T-helper 9 cell (primary cell): Measurements from ENCODE around the gene SPNS2.

Experiments
- DNase-seq: peaks from one replicate; pipeline ENCODE4 v3.0.0-alpha.2; 2020

SPNS2 gene

DNA sequence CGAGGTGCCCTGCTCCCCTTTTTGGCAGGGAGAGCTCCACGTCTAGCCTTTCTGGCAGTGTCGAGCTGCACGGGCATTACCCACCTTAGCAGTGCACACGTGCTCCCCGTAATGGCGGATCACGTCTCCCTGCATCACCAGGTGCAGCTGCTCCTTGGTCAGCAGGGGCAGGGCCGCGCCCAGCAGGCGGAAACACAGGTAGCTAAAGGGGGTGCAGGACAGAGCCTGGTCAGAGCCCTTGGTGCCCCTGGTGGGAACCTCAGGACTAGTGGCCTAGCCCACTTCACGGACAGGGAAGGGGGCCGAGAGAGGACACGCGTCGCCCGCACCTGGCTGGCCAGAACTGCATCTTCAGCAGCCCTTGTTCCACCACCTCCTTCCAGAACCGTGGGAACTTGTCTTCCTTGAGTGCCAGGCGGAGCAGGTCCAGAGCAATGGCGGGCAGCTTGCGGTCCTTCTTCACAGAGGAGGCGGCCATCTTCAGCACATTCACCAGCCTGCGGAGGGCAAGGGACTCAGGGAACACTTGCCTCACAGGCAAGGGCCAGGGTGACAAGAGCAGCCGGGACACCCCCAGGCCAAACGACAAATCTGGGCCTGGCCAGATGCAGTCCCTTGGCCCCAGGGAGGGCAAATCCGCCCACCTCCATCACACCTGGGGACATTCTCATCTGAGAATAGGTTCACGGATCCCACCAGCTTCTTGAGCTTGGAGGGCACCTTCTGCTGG, 53.3 kb downstream of the SPNS2 start:
- no peak for DNase-seq

DNA sequence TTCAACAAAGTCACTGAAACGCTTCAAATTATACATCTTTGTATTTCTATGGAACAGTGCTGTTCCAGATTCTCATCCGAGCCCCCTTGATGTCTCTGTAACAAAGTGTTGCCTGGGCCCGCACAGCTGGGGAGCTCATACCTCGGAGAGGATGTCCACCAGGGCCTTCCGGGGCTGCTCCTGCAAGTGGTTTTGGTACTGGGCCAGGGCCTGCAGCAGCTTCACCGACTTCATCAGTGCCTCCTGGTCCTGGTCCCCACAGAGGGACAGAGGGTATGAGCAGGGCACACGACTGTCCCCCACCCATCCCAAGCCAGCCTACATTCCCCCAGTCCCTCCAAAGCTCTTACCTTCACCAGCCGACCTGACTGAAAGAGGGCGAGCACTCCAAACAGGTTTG, 55.0 kb downstream of the SPNS2 start:
- no peak for DNase-seq

DNA sequence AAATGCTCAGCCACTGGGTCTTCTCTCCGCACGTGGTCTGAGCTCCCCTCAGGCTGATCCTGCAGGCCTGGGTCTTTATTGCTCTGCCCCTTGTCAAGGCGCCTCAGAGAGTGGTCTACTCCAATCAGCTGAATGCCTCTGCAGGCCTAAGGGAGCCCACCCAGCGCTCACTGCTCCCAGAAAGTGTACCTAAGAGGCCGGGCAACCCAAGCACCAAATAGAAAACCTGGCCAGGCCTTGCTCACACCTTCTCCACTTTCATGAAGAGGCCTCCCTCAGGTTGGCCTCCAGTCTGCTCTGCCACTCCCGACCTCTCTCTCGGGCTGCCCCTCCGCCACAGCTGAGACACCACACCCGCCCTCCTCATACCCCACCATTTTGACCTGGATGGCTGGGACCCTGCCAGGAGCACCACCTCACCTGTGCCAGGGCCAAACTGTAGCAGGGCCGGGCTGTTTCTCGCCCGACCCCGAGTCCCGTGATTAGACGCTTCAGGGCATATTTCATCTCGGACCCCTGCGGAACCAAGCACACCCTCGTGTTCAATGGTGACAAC, 55.8 kb downstream of the SPNS2 start:
- DNase-seq = no peak

DNA sequence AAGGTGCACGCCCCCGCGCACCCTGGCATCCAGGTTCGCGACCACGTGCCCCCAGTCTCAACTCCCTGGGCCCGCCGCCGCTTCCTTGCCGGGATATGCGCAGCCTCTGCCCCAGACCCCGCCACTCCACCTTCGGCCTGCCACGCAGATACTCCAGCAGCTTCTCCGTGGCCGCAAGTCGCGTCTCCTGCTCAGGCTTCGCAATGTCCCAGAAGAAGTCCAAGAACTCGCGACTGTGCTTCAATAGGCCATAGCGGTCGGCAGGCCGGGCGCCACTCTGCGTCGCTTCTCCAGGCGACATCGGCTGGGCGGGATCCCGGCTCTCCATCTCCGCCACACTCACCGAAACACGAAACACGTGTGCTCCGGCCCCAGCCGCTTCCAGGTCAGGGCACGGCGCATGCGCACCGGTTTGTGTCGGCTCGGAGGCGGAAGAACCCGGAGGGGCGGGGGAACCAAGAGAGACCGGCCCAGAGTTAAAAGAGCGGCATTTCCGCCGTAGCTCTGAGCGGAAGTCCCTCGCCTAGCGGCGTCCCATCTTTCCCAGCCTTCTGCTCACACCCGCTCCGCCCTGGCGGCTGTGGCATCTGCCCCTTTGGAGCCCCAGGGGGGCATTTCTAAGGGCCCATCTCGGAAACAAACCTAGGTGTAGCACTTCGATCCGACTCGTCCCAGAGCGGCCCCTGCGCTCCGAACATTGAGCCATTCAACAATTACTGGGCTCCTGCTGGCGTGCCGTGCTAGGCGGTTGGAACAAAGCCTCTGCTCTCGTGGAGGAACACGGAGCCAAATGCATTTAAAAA, 56.5 kb downstream of the SPNS2 start, which contains the start of gene MYBBP1A:
MYBBP1A (minus strand) TSS at position 388 of the 803 bp plus-strand sequence; CDS start at position 328, 60 bp downstream.
- peak; percentile 97 for DNase-seq

- DNase-seq = no peak
Measured at GRCh38 chr17:4555873-4556759, 57.4 kb downstream of the SPNS2 start.

DNA sequence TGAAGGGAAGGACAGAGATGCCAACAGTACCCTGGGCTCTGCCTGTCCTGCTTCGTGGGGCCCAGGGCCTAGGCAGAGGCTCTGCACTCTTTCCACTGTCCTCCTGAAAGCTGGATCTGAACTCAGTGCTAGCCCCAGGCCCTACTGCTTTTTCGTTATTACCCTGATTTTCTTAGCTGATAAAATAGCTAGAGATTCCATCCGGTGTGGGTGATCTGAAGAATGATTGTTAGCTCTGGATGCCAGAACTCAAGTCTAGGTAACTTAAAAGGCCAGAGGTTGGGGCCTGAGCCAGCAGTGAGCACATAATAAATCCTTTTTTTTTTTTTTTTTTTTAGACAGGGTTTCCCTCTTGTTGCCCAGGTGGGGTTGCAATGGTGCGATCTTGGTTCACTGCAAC, 58.3 kb downstream of the SPNS2 start:
- no peak for DNase-seq

GRCh38 chr17:4557626-4558346, 59.1 kb downstream of the SPNS2 start:
- no peak for DNase-seq

DNA sequence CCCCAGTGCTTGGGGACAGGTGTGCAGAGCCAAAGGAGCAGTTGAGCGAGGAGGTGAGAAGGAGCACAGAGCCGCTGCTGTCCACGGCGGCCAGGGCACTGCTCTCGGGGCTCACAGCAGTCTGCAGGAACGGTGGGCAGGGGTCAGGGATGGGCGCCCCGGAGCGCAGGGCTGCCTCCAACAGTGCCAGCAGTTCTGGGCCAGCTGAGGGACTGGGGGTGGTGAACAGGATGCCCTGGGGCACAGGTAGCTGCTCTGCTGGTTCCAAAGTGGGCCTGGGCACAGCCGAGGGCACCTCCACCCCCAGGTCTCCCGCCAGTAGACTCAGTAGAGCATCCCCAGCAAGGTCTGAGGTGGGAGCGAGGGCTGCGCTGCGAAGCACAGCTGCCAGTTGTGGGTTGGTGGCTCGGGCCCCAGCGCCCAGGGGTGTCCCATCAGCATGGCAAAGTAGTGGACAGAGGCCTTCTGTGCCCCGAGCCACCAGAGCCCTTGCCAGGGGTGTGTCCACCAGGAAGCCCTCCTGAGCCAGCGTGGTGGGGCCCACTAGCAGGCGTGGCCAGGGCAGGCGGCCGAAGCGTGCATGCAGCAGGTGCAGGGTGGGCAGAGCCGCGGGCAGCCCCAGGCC, 59.8 kb downstream of the SPNS2 start:
- no peak for DNase-seq

DNA sequence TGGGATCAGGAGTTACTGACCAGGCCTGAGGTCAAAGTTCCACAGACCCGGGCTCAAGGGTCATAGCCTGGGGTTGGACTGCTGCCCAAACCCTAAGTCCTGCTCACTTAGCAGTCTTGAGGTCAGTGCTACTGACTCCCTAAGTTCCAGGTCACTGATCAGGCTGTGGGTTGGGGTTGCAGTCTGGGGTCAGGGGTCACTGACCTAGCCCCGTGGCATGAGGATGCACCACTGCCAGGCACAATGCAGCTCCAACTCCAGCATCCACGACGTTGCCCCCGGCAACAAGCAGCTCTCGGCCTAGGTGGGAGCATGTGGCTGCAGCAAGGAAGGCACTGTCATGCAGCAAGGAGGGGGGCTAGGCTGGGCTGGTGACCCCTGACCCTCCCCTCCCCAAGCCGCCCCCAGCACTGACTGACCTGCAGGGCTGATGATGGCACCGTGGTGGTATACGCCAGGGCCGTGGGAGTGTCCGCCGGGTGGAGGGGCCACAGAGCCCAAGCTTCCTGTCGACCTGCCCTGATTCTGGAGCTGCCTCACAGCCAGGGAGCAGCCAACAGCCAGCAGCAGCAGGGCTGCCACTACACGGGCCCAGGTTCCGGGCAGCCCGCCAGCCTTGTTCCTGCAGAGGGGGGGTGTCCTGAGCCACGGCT, 60.6 kb downstream of the SPNS2 start:
- no peak for DNase-seq

GRCh38 chr17:4559966-4560365, 61.3 kb downstream of the SPNS2 start:
- DNase-seq = no peak

- no peak for DNase-seq
Measured at GRCh38 chr17:4560421-4560820, 61.7 kb downstream of the SPNS2 start, which contains the start of gene GGT6. GGT6 (minus strand) TSS chr17:4560577; CDS start chr17:4560521, 56 bp downstream.

DNA sequence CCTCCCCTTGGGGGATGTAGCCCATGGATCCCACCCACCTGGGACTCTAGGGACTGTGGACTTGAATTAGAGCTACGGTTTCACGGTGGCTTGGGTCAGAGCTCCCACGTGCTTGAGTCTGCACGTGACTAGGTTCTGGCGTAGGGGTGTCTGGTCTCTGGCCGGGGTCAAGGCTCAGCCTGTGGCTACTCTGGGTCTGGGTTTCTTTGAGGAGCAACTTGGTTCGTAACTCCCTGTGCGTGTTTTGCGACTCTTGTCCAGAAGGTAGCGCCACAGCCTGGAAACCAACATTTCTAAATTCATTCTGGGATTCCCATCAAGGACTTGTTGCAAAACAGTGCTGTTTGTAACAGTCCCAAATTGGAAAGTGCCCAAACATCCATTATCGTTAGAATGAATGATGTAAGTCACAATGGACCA, 62.2 kb downstream of the SPNS2 start:
- no peak for DNase-seq

DNA sequence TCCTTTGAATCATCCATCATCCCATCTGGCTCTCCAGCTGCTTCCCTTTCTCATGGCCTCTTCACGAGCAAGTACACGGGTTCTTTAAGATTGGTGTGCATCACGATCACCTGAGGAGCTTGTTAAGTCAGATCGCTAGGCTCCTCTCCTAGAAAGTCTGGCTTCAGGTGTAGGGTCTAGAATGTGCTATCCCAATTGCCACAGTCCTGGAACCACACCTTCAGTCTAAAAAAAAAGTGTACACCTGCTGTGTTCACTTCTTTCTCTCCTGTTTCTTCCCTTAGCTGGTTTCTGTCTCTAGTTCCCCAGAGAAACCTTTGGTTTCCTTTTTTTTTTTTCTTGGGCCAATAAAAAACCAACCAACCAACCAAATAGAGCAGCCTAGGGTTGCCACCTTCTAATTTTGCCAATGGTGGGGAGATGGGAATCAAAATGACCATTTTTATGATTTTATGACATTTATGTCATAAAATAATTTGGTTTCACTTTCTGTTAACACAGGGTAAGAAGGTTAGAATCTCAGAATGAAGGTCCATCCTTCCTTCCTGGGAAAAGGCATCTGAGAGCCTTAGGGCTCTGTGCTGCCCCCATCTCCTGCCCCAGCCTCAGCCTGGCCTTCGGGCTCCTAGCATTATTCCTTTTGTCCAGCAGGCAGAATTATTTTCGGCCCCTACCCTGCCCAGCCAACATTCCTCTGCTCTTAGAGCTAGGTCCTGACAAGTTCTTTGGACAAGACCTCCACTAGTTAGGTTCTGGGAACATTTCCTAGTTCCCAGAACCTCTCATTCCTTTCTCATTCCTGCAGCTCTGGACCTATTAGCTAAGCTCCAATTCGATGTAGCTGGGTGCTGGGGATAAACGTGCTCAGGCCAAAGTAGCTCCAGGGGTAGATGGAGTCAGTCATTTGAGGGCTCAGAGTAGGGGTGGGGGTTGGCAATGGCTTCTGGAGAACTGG, 63.6 kb downstream of the SPNS2 start:
- no peak for DNase-seq

DNA sequence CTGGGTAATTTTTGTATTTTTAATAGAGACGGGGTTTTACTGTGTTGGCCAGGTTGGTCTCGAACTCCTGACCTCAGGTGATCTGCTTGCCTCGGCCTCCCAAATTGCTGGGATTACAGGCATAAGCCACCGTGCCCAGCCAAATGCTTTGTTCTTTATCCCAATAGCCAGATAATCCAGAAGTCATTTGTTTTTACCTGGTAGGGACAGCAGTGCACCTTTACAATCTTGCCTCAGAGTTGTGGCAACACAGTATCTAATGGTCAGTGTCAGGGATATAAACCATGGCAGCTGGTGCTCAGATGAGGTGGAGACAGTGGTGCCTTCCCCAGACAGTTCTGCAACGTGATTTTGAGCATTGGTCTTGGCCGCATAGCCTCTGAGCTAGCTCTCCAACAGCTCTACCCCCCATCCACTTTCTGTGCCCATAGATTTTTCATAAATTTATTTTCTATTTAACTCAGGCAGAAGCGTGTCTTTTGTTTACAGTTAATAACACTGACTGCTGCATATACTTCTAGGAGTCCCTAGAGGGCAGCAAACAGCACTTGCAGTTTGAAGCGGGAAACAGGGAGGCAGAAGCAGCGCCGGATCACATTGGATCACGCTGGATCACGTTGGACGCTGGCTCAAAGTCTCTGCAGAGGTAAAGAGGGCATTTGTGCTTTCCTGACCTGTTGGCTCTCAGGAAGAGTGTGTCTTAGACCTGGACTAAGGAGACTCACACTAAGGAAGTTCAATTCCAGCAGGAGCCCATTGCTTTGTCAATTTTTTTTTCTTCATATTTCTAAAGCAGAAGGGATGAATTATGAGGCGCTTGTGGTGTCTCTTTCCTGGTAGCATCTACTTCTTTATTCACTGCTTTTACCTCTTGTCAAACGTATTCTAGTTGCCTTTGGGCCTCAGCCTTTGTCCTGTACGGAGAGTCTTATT, 66.8 kb downstream of the SPNS2 start:
- peak; percentile 26 for DNase-seq

- DNase-seq = no peak
Measured at GRCh38 chr17:4566785-4567184, 68.1 kb downstream of the SPNS2 start.

DNA sequence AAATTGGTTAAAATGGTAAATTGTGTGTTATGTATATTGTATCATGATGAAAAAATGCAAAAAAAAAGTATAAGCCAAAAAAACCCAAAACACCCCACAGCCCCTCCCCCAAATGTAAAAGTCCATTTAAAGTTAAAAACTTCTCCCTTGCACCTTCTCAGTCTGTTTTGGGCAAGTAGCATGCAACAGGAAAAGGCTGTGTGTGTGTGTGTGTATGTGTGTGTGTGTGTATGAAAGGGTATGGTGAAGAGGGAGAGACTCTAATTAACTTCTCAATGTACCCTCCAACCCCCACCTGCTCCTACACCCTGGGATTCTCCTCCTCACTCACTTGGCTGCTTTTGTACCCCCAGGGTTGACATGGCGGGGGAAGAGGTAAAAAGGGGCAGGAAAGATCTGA, 70.9 kb downstream of the SPNS2 start:
- DNase-seq = no peak

DNA sequence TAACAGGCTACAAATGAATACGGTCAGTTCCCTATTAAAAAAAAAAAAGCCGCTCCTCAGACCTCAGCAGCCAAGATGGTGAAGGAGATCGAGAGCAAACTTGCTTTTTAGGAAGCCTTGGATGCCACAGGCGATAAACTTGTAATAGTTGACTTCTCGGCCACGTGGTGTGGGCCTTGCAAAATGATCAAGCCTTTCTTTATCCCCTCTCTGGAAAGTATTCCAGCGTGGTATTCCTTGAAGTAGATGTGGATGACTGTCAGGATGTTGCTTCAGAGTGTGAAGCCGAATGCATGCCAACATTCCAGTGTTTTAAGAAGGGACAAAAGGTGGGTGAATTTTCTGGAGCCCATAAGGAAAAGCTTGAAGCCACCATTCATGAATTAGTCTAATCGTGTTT, 73.5 kb downstream of the SPNS2 start:
- DNase-seq = no peak

- no peak for DNase-seq
Measured at GRCh38 chr17:4573115-4573514, 74.4 kb downstream of the SPNS2 start.

DNA sequence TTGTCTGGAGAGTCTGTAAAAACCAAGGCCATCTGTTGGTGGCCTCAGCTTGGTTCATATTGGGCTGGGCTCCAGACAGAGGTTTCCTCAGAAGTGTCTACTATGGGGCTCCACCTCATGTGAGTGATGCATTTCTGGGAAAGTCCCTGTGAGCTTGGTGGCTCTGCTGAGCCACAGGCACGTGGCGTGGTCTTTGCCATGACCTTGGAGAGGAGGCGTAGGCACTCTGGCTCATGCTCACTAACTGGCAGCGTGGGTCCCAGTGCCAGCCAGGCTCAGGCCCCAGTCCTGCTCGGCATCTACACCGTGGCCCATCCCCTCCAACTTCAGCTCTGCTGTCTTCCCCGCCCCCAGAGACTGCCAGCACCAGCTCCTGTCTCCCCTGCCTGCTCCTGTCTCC, 75.0 kb downstream of the SPNS2 start:
- DNase-seq = peak; percentile 19
